Measurements from ENCODE around the gene EXOC6B.

EXOC6B gene

GRCh38 chr2:72793798-72794440 lies 31.9 kb downstream of the EXOC6B start:
- TF ChIP-seq EZH2 (IDR thresholded peaks at IDR 0.05) (no peak), FOXP2 (optimal IDR thresholded peaks at IDR 0.05; ENCODE audit: control extremely low read depth, extremely low read length, insufficient read depth) (no peak), POLR2AphosphoS5 (IDR thresholded peaks at IDR 0.05; ENCODE audit: borderline replicate concordance, low read depth, low read length) (no peak)

GRCh38 chr2:72789241-72789640 lies 36.6 kb downstream of the EXOC6B start:
- H3K9ac ChIP-seq (ENCODE audit: insufficient read length), result no peak overlapping the region
- DNase-seq (ENCODE audit: low read depth, low spot score), result no peak
- no peak overlapping the region for H3K27ac ChIP-seq
- TF ChIP-seq POLR2AphosphoS5 (IDR thresholded peaks at IDR 0.05; ENCODE audit: borderline replicate concordance, low read depth, low read length) (no peak), EZH2 (IDR thresholded peaks at IDR 0.05) (no peak)
- H3K36me3 ChIP-seq (ENCODE audit: insufficient read depth, low read length), result no peaks in the 10 kb centered on the region
- no peak overlapping the region for H3K4me3 ChIP-seq
- no peaks in the 10 kb centered on the region for H3K9me3 ChIP-seq (ENCODE audit: low read depth, low read length)

More at GRCh38 chr2:72793798-72794440, 31.9 kb downstream of the EXOC6B start:
- Histone ChIP-seq H3K27ac (no peak overlapping the region), H3K9ac (ENCODE audit: insufficient read length) (no peak overlapping the region), H3K9me3 (ENCODE audit: low read depth, low read length) (no peaks in the 10 kb centered on the region), H3K4me3 (no peak overlapping the region), H3K36me3 (ENCODE audit: insufficient read depth, low read length) (no peaks in the 10 kb centered on the region)
- no peak for DNase-seq (ENCODE audit: low read depth, low spot score)

- peaks cover 4% of the 10 kb centered on the region; the same call in 1 of the 2 replicates for H3K36me3 ChIP-seq (ENCODE audit: insufficient read depth, low read length)
- no peak overlapping the region for H3K4me3 ChIP-seq
- TF ChIP-seq FOXP2 (optimal IDR thresholded peaks at IDR 0.05; ENCODE audit: control extremely low read depth, extremely low read length, insufficient read depth) (no peak), EZH2 (IDR thresholded peaks at IDR 0.05) (no peak), POLR2AphosphoS5 (IDR thresholded peaks at IDR 0.05; ENCODE audit: borderline replicate concordance, low read depth, low read length) (no peak)
- H3K9ac ChIP-seq (ENCODE audit: insufficient read length), result no peak overlapping the region
- H3K9me3 ChIP-seq (ENCODE audit: low read depth, low read length), result no peaks in the 10 kb centered on the region
- no peak for DNase-seq (ENCODE audit: low read depth, low spot score)
- H3K27ac ChIP-seq, result no peak overlapping the region
Measured at GRCh38 chr2:72788756-72789155, 37.1 kb downstream of the EXOC6B start.

- no peak for DNase-seq (ENCODE audit: low read depth, low spot score)
- Histone ChIP-seq H3K36me3 (ENCODE audit: insufficient read depth, low read length) (peaks cover 6% of the 10 kb centered on the region; the same call in 1 of the 2 replicates), H3K9ac (ENCODE audit: insufficient read length) (no peak overlapping the region), H3K9me3 (ENCODE audit: low read depth, low read length) (no peaks in the 10 kb centered on the region), H3K4me3 (no peak overlapping the region), H3K27ac (no peak overlapping the region)
- TF ChIP-seq FOXP2 (optimal IDR thresholded peaks at IDR 0.05; ENCODE audit: control extremely low read depth, extremely low read length, insufficient read depth), result no peak
Measured at GRCh38 chr2:72785517-72785916, 40.3 kb downstream of the EXOC6B start.

GRCh38 chr2:72782520-72782919 lies 43.3 kb downstream of the EXOC6B start:
- no peak overlapping the region for H3K4me3 ChIP-seq
- DNase-seq (ENCODE audit: low read depth, low spot score), result no peak
- TF ChIP-seq POLR2AphosphoS5 (IDR thresholded peaks at IDR 0.05; ENCODE audit: borderline replicate concordance, low read depth, low read length) (no peak), FOXP2 (optimal IDR thresholded peaks at IDR 0.05; ENCODE audit: control extremely low read depth, extremely low read length, insufficient read depth) (no peak), EZH2 (IDR thresholded peaks at IDR 0.05) (no peak)
- no peak overlapping the region for H3K27ac ChIP-seq
- peaks cover 9% of the 10 kb centered on the region; the same call in 1 of the 2 replicates for H3K36me3 ChIP-seq (ENCODE audit: insufficient read depth, low read length)
- no peak overlapping the region for H3K9ac ChIP-seq (ENCODE audit: insufficient read length)
- no peaks in the 10 kb centered on the region for H3K9me3 ChIP-seq (ENCODE audit: low read depth, low read length)

GRCh38 chr2:72781480-72781879 lies 44.4 kb downstream of the EXOC6B start:
- H3K27ac ChIP-seq, result no peak overlapping the region
- DNase-seq (ENCODE audit: low read depth, low spot score), result no peak
- peaks cover 10% of the 10 kb centered on the region for H3K36me3 ChIP-seq (ENCODE audit: insufficient read depth, low read length)
- H3K9me3 ChIP-seq (ENCODE audit: low read depth, low read length), result no peaks in the 10 kb centered on the region
- no peak overlapping the region for H3K9ac ChIP-seq (ENCODE audit: insufficient read length)
- H3K4me3 ChIP-seq, result no peak overlapping the region
- no peak for TF ChIP-seq POLR2AphosphoS5 (IDR thresholded peaks at IDR 0.05; ENCODE audit: borderline replicate concordance, low read depth, low read length)
- no peak for TF ChIP-seq EZH2 (IDR thresholded peaks at IDR 0.05)
- TF ChIP-seq FOXP2 (optimal IDR thresholded peaks at IDR 0.05; ENCODE audit: control extremely low read depth, extremely low read length, insufficient read depth), result no peak

- Histone ChIP-seq H3K9ac (ENCODE audit: insufficient read length) (no peak overlapping the region), H3K9me3 (ENCODE audit: low read depth, low read length) (no peaks in the 10 kb centered on the region), H3K36me3 (ENCODE audit: insufficient read depth, low read length) (peaks cover 10% of the 10 kb centered on the region), H3K27ac (peak overlapping the region; percentile 14; the same call in 1 of the 2 replicates), H3K4me3 (peak overlapping the region; percentile 26; the same call in 1 of the 2 replicates)
- TF ChIP-seq FOXP2 (optimal IDR thresholded peaks at IDR 0.05; ENCODE audit: control extremely low read depth, extremely low read length, insufficient read depth), result no peak
- TF ChIP-seq POLR2AphosphoS5 (IDR thresholded peaks at IDR 0.05; ENCODE audit: borderline replicate concordance, low read depth, low read length), result no peak
- no peak for TF ChIP-seq EZH2 (IDR thresholded peaks at IDR 0.05)
- DNase-seq (ENCODE audit: low read depth, low spot score), result no peak
Measured at GRCh38 chr2:72780477-72780876, 45.4 kb downstream of the EXOC6B start.

- Histone ChIP-seq H3K9ac (ENCODE audit: insufficient read length) (no peak overlapping the region), H3K4me3 (no peak overlapping the region), H3K27ac (peak overlapping the region; percentile 14; the same call in 1 of the 2 replicates), H3K9me3 (ENCODE audit: low read depth, low read length) (no peaks in the 10 kb centered on the region), H3K36me3 (ENCODE audit: insufficient read depth, low read length) (peaks cover 10% of the 10 kb centered on the region)
- no peak for TF ChIP-seq FOXP2 (optimal IDR thresholded peaks at IDR 0.05; ENCODE audit: control extremely low read depth, extremely low read length, insufficient read depth)
- no peak for TF ChIP-seq POLR2AphosphoS5 (IDR thresholded peaks at IDR 0.05; ENCODE audit: borderline replicate concordance, low read depth, low read length)
- no peak for TF ChIP-seq EZH2 (IDR thresholded peaks at IDR 0.05)
- no peak for DNase-seq (ENCODE audit: low read depth, low spot score)
Measured at GRCh38 chr2:72779495-72779894, 46.3 kb downstream of the EXOC6B start.

GRCh38 chr2:72778410-72778809 lies 47.4 kb downstream of the EXOC6B start:
- no peak for DNase-seq (ENCODE audit: low read depth, low spot score)
- peaks cover 4% of the 10 kb centered on the region; the same call in 1 of the 2 replicates for H3K36me3 ChIP-seq (ENCODE audit: insufficient read depth, low read length)
- H3K4me3 ChIP-seq, result no peak overlapping the region
- TF ChIP-seq EZH2 (IDR thresholded peaks at IDR 0.05) (no peak), FOXP2 (optimal IDR thresholded peaks at IDR 0.05; ENCODE audit: control extremely low read depth, extremely low read length, insufficient read depth) (no peak), POLR2AphosphoS5 (IDR thresholded peaks at IDR 0.05; ENCODE audit: borderline replicate concordance, low read depth, low read length) (no peak)
- H3K27ac ChIP-seq, result no peak overlapping the region
- H3K9me3 ChIP-seq (ENCODE audit: low read depth, low read length), result no peaks in the 10 kb centered on the region
- no peak overlapping the region for H3K9ac ChIP-seq (ENCODE audit: insufficient read length)

Data from SK-N-MC (cell line).